Fibroblast of the aortic adventitia (primary cell): ENCODE results near the gene VPS4B. TPM values are rescaled to one million over a fixed set of nuclear protein-coding genes. Genes with fewer than 3 reads are reported as not detected.

Source experiments
- DNase-seq: peaks from one replicate; pipeline ENCODE4 v3.0.0-alpha.2; 2010; ENCODE audit warnings: low read depth
- H3K4me3 ChIP-seq: 2 replicates; pipeline ENCODE4 v1.5.1; 2011; ENCODE audit warnings: low read depth, mild to moderate bottlenecking, control low read depth, low read length, moderate library complexity
- CTCF ChIP-seq: IDR thresholded peaks from 2 replicates; pipeline ENCODE4 v1.5.1; 2011; ENCODE audit warnings: mild to moderate bottlenecking, low read length, control low read depth, inconsistent platforms; ENCODE audit not compliant: insufficient read depth
- total RNA-seq: library from RNA; depleted of rRNA; stranded (reverse); fragments of >200 nt; gene quantifications from 2 replicates; pipeline ENCODE4 v1.2.3, GENCODE V29; 2012; ENCODE audit warnings: low replicate concordance

VPS4B gene
- total RNA-seq, 1 donor, result 38.1 TPM

GRCh38 chr18:63445037-63445436 lies 22.8 kb upstream of the VPS4B start:
- peak; percentile 34 for DNase-seq
- no peak for TF ChIP-seq CTCF
- no peak overlapping the region for H3K4me3 ChIP-seq

DNA sequence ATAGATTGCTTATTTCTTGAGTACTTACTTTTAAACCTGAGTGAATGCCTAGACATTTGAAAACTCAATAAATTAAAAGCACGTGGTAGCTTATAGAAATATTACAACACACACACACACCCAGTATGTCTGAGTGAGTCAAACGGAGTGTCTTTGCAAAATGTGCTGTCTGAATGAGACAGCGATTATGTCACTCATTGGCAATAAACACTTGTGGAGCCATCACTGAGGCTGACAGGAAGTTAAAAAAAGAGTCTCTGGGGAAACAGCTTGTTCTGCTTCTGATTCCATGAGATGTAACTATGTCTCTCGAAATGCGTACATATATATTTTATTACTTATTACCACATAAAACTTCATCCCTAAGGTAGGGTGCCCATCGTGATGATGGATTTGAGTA lies 22.3 kb upstream of the VPS4B start:
- H3K4me3 ChIP-seq, result no peak overlapping the region
- peak; percentile 79 for DNase-seq
- no peak for TF ChIP-seq CTCF

DNA sequence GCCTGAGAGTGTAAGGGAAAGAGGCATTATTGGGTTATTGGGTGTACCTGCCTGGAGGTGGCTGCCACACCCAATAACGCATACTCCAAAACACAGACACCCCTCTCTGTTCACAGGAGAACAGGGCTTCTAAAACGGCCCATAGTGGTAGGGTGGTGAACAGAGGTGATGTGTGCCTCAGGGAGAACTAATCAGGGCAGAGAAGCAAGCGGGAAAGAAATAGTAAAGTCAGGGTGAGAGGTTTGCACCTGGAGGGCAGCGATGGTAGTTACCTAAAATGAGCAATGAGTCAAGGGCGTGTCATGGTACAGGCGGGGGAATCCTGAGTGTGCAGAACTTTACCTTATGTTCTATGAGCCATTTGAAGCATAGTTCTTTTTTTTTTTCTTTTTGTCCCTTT lies 21.6 kb upstream of the VPS4B start:
- no peak overlapping the region for H3K4me3 ChIP-seq
- TF ChIP-seq CTCF, result no peak

DNA sequence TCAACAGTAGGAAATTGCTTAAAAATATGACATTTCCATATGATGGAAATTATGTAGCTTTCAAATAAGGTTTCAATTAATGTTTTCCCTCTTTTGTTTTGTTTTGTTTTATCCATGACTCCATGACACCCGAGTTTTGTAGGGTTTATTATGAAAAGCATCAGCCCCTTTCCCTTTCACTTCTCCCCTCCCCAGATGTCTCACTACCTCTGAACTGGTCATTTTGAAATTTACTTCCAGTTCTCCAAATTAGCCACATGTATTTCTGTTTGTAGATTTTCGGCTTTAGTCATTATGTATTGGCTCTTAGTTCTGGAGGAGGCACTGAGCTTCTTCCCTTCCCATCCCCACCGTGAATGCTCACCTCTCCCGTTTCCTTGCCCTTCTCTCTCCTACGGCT lies 18.6 kb upstream of the VPS4B start:
- no peak overlapping the region for H3K4me3 ChIP-seq
- no peak for TF ChIP-seq CTCF
- no peak for DNase-seq

More for the DNA sequence above, 21.6 kb upstream of the VPS4B start:
- DNase-seq, result no peak

DNA sequence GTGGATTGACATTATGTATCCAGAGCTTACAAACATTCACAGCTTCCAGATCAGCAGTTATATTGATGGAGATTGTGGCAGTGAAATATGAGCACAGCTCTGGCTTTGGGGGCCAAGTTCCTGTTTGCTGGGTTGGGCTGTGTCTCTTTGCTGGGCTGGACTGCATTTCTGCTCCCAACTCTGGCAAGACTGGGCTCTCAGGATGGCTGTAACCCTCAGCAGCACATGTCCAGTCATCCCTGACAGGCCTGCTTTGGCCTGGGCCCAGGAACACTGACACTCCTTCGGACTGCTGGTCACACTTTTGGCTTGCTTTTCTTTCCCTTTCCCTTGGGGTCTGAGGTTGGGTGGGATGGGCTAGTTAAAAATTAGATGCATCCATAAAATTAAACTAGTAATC lies 17.9 kb upstream of the VPS4B start:
- no peak overlapping the region for H3K4me3 ChIP-seq
- peak; percentile 34 for DNase-seq
- no peak for TF ChIP-seq CTCF

DNA sequence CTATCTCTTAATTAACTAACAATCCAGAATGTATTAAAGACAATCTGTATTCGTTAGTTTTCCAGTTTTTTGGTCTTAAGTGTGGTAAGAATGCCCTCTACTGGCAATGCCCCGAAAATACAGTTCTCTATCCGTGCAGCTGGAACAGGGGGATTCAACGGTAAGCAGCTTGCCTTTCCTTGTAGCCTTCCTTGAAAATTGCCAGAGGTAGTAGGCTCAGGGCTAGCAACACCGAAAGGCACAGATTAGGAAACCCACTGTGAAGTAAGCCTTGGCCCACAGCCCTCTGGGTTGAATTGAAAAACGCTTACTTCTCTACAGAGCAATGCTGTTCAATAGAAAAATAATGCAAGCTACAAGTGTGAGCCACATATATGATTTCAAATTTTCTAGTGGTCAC lies 17.1 kb upstream of the VPS4B start:
- peak; percentile 85 for TF ChIP-seq CTCF
- no peak overlapping the region for H3K4me3 ChIP-seq
- DNase-seq, result peak; percentile 81

DNA sequence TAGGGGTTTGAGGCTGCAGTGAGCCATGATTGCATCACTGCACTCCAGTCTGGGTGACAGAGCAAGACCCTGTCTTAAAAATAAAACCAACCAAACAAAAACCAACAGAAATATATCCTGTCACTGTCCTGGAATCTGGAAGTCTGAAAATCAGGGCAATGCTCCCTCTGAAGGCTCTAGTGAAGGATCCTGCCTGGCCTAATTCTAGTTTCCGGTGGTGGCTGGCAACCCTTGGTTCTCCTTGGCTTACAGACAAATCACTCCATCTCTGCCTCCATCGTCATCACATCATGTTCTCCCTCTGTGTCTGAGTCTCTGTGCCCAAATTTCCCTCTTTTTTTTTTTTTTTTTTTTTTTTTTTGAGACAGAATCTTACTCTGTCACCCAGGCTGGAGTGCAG lies 15.9 kb upstream of the VPS4B start:
- no peak overlapping the region for H3K4me3 ChIP-seq
- peak; percentile 12 for DNase-seq
- no peak for TF ChIP-seq CTCF
